SK-N-SH (cell line): ENCODE data around the gene SIRT3. TPM values are rescaled to one million over a fixed set of nuclear protein-coding genes. Genes with fewer than 3 reads are reported as not detected.

Experiments used
- CTCF ChIA-PET: fragments of 300-600, 350-600 bp; formaldehyde crosslinking; extraction: SDS; loops from one replicate; lab custom pipeline; 2021; lab: Yijun Ruan, JAX
- POLR2A ChIA-PET: fragments of 350-600 bp; sonication (Branson Sonifier 250); formaldehyde crosslinking; extraction: SDS; loops from one replicate; lab custom pipeline; 2020; ENCODE audit warnings: antibody characterized with exemption, inconsistent platforms; lab: Yijun Ruan, JAX
- DNase-seq: peaks from one replicate; pipeline ENCODE4 v3.0.0; 2012
- H2AFZ ChIP-seq: fragments of 200-600 bp; sonication (generic); 2 replicates; pipeline ENCODE4 v1.8.1; 2016; ENCODE audit warnings: antibody characterized with exemption, mild to moderate bottlenecking, low read depth
- H3F3A ChIP-seq: fragments of 200-600 bp; sonication (generic); replicated peaks from 2 replicates; pipeline ENCODE3; 2016; ENCODE audit warnings: antibody characterized with exemption, mild to moderate bottlenecking; ENCODE audit not compliant: insufficient read depth
- H3K27ac ChIP-seq, 2 experiments: fragments of 200-500 bp in 1 of 2; fragments of 200-600 bp in 1 of 2; sonication (Bioruptor generic) in 1 of 2; sonication (generic), shearing (Covaris generic) in 1 of 2; 2 replicates each; pipeline versions ENCODE4 v1.5.1 to v1.6.1; 2014 to 2016; ENCODE audit warnings: low read depth in 2 of 2, inconsistent platforms in 1 of 2, low read length in 1 of 2, mild to moderate bottlenecking in 1 of 2, mixed read lengths in 1 of 2
- H3K27me3 ChIP-seq: fragments of 200-600 bp; sonication (generic), shearing (Covaris generic); 2 replicates; pipeline ENCODE4 v1.6.1; 2016; ENCODE audit warnings: mixed run types; ENCODE audit not compliant: insufficient read depth
- H3K36me3 ChIP-seq, 2 experiments: fragments of 200-500 bp in 1 of 2; fragments of 200-600 bp in 1 of 2; sonication (Bioruptor generic) in 1 of 2; sonication (generic) in 1 of 2; replicated peaks in 1 of 2; 2 replicates each; pipeline versions ENCODE3 to v1.5.1; 2014 to 2016; ENCODE audit warnings: low read length in 1 of 2, mild to moderate bottlenecking in 1 of 2; ENCODE audit not compliant: insufficient read depth in 2 of 2, control insufficient read depth in 1 of 2
- H3K4me1 ChIP-seq, 2 experiments: fragments of 200-500 bp in 1 of 2; fragments of 200-600 bp in 1 of 2; sonication (Bioruptor generic) in 1 of 2; sonication (generic), shearing (Covaris generic) in 1 of 2; 2 replicates each; pipeline versions ENCODE4 v1.5.1 to v1.6.1; 2014 to 2016; ENCODE audit warnings: low read depth in 1 of 2, low read length in 1 of 2, mixed run types in 1 of 2; ENCODE audit not compliant: insufficient read depth in 2 of 2, control insufficient read depth in 1 of 2
- H3K4me2 ChIP-seq: fragments of 200-600 bp; sonication (generic), shearing (Covaris generic); 2 replicates; pipeline ENCODE4 v1.6.1; 2017; ENCODE audit warnings: mixed run types
- H3K4me3 ChIP-seq, 2 experiments: fragments of 200-500 bp in 1 of 2; fragments of 200-600 bp in 1 of 2; sonication (Bioruptor generic) in 1 of 2; sonication (generic), shearing (Covaris generic) in 1 of 2; 2 replicates each; pipeline versions ENCODE4 v1.5.1 to v1.8.1; 2014 to 2016; ENCODE audit warnings: low read depth in 2 of 2, inconsistent platforms in 1 of 2, low read length in 1 of 2, mild to moderate bottlenecking in 1 of 2, mixed read lengths in 1 of 2, moderate library complexity in 1 of 2
- H3K79me2 ChIP-seq: fragments of 200-600 bp; sonication (generic); 2 replicates; pipeline ENCODE4 v1.8.1; 2017; ENCODE audit warnings: mild to moderate bottlenecking; ENCODE audit not compliant: insufficient read depth
- H3K9ac ChIP-seq: fragments of 200-600 bp; sonication (generic); 2 replicates; pipeline ENCODE4 v1.6.1; 2017; ENCODE audit warnings: mixed run types
- H3K9me2 ChIP-seq: fragments of 200-600 bp; sonication (generic); 2 replicates; pipeline ENCODE4 v1.6.1; 2017; ENCODE audit warnings: mixed run types
- H3K9me3 ChIP-seq: fragments of 200-600 bp; sonication (generic); 2 replicates; pipeline ENCODE4 v1.6.1; 2017; ENCODE audit warnings: mixed run types, mild to moderate bottlenecking, moderate library complexity
- H4K20me1 ChIP-seq: fragments of 200-600 bp; sonication (generic); 2 replicates; pipeline ENCODE4 v1.6.1; 2017; ENCODE audit warnings: mild to moderate bottlenecking, mixed run types; ENCODE audit not compliant: insufficient read depth
- ELF1 ChIP-seq: IDR thresholded peaks from 2 replicates; pipeline ENCODE4 v1.4.0; 2012
- EP300 ChIP-seq, 2 experiments: IDR thresholded peaks; 2 replicates each; pipeline versions ENCODE4 v1.4.0 to v1.6.1; 2012; ENCODE audit warnings: borderline replicate concordance in 1 of 2, low read depth in 1 of 2, low read length in 1 of 2
- FOXJ3 ChIP-seq: sonication (generic); formaldehyde crosslinking; IDR thresholded peaks from 2 replicates; pipeline ENCODE4 v1.5.1; 2020; ENCODE audit warnings: mild to moderate bottlenecking, missing genetic modification reagents
- FOXM1 ChIP-seq: IDR thresholded peaks from 2 replicates; pipeline ENCODE4 v1.4.0; 2012; ENCODE audit warnings: low read depth, mild to moderate bottlenecking
- GABPA ChIP-seq: IDR thresholded peaks from 2 replicates; pipeline ENCODE4 v1.4.0; 2012; ENCODE audit warnings: low read depth, mild to moderate bottlenecking
- GATA2 ChIP-seq: sonication (generic); formaldehyde crosslinking; IDR thresholded peaks from 2 replicates; pipeline ENCODE4 v1.5.0; 2020; ENCODE audit warnings: mild to moderate bottlenecking, missing genetic modification reagents
- JUND ChIP-seq: IDR thresholded peaks from 2 replicates; pipeline ENCODE4 v1.4.0; 2012
- SIN3A ChIP-seq: IDR thresholded peaks from 2 replicates; pipeline ENCODE4 v1.6.1; 2012; ENCODE audit warnings: low read depth, mild to moderate bottlenecking, low read length, moderate library complexity, borderline replicate concordance
- TCF12 ChIP-seq: IDR thresholded peaks from 2 replicates; pipeline ENCODE4 v1.4.0; 2012
- WGBS: methylation state at CpG from one replicate; pipeline ENCODE4 v1.1.6; 2017; ENCODE audit warnings: low lambda C conversion rate; 5-methylcytosine and 5-hydroxymethylcytosine counted together
- polyA plus RNA-seq, 3 experiments: library from polyadenylated mRNA; depleted of rRNA; stranded (reverse); fragments of >200 nt; gene quantifications; 2 replicates each; pipeline ENCODE4 v1.2.3, GENCODE V29; 2012
- TF ChIP-seq, protein P1 (sequence below): IDR thresholded peaks from 2 replicates; pipeline ENCODE4 v1.4.0; 2012; ENCODE audit warnings: low read depth, borderline replicate concordance
- TF ChIP-seq, protein P2 (sequence below): fragments of 200-600 bp; sonication (generic); IDR thresholded peaks from 2 replicates; pipeline ENCODE4 v1.6.1; 2017; ENCODE audit warnings: antibody characterized with exemption, mild to moderate bottlenecking, moderate library complexity
- TF ChIP-seq, protein P3 (sequence below): IDR thresholded peaks from 2 replicates; pipeline ENCODE4 v1.4.0; 2012; ENCODE audit warnings: low read depth
- TF ChIP-seq, protein P4 (sequence below): fragments of 150-350 bp; IDR thresholded peaks from 2 replicates; pipeline ENCODE4 v1.6.1; 2016; ENCODE audit warnings: mild to moderate bottlenecking, low read depth, low read length

Gene SIRT3
- polyA plus RNA-seq, 1 of the 3 experiments (the other 2 are of a cell fraction) = 34.4 TPM

DNA sequence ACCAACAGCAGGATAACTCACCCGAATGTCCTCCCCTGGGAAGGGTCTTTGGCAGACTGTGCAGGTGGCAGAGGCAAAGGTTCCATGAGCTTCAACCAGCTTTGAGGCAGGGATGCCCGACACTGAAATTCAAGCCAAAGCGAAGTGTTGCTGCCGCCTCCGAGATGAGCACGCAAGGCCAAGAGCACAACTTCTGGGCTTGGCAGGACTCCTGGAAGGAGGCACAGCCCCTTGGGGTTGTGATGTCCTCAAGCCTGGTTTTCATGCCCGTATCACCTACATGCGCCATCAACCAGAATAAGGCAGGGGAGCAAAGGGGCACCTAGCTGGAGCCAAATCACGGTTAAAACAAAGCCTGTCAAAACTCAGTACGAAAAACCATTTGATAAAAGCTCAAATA lies 5.7 kb downstream of the SIRT3 start:
- no peaks in the 10 kb centered on the region for H3F3A ChIP-seq
- ChIA-PET CTCF (interaction anchor here (1.4 to 6.1 kb wide), 2 partner anchors 20 to 218 kb away, joined by 4 to 20 read pairs; no protein-coding TSS in a partner anchor), POLR2A (no interaction called here)
- no peak overlapping the region for H3K9ac ChIP-seq
- H3K4me3 ChIP-seq = no peak overlapping the region
- H3K4me1 ChIP-seq = peaks cover 0 to 2% of the 10 kb centered on the region in 2 experiments; a peak in 1 of 4 replicates
- no peaks in the 10 kb centered on the region for H3K9me3 ChIP-seq
- H3K9me2 ChIP-seq = no peaks in the 10 kb centered on the region
- H3K4me2 ChIP-seq = no peak overlapping the region
- no peaks in the 10 kb centered on the region for H4K20me1 ChIP-seq
- no peaks in the 10 kb centered on the region for H3K27me3 ChIP-seq
- H3K36me3 ChIP-seq = no peaks in the 10 kb centered on the region
- no peak overlapping the region for H2AFZ ChIP-seq
- TF ChIP-seq, protein P1, sequence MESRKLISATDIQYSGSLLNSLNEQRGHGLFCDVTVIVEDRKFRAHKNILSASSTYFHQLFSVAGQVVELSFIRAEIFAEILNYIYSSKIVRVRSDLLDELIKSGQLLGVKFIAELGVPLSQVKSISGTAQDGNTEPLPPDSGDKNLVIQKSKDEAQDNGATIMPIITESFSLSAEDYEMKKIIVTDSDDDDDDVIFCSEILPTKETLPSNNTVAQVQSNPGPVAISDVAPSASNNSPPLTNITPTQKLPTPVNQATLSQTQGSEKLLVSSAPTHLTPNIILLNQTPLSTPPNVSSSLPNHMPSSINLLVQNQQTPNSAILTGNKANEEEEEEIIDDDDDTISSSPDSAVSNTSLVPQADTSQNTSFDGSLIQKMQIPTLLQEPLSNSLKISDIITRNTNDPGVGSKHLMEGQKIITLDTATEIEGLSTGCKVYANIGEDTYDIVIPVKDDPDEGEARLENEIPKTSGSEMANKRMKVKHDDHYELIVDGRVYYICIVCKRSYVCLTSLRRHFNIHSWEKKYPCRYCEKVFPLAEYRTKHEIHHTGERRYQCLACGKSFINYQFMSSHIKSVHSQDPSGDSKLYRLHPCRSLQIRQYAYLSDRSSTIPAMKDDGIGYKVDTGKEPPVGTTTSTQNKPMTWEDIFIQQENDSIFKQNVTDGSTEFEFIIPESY = no peak
- TF ChIP-seq ELF1 = no peak
- TF ChIP-seq TCF12 = no peak
- TF ChIP-seq FOXJ3 (CRISPR knock-in tag) = no peak
- TF ChIP-seq, protein P2, sequence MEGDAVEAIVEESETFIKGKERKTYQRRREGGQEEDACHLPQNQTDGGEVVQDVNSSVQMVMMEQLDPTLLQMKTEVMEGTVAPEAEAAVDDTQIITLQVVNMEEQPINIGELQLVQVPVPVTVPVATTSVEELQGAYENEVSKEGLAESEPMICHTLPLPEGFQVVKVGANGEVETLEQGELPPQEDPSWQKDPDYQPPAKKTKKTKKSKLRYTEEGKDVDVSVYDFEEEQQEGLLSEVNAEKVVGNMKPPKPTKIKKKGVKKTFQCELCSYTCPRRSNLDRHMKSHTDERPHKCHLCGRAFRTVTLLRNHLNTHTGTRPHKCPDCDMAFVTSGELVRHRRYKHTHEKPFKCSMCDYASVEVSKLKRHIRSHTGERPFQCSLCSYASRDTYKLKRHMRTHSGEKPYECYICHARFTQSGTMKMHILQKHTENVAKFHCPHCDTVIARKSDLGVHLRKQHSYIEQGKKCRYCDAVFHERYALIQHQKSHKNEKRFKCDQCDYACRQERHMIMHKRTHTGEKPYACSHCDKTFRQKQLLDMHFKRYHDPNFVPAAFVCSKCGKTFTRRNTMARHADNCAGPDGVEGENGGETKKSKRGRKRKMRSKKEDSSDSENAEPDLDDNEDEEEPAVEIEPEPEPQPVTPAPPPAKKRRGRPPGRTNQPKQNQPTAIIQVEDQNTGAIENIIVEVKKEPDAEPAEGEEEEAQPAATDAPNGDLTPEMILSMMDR = no peak
- no peak for TF ChIP-seq FOXM1
- TF ChIP-seq JUND = no peak
- TF ChIP-seq GATA2 = no peak
- TF ChIP-seq, protein P3, sequence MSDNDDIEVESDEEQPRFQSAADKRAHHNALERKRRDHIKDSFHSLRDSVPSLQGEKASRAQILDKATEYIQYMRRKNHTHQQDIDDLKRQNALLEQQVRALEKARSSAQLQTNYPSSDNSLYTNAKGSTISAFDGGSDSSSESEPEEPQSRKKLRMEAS = no peak
- TF ChIP-seq GABPA = no peak
- TF ChIP-seq EP300 (IDR thresholded peaks at IDR 0.05; ENCODE audit: borderline replicate concordance in 1 of 2, low read depth in 1 of 2, low read length in 1 of 2) = no peak
- TF ChIP-seq, protein P4, sequence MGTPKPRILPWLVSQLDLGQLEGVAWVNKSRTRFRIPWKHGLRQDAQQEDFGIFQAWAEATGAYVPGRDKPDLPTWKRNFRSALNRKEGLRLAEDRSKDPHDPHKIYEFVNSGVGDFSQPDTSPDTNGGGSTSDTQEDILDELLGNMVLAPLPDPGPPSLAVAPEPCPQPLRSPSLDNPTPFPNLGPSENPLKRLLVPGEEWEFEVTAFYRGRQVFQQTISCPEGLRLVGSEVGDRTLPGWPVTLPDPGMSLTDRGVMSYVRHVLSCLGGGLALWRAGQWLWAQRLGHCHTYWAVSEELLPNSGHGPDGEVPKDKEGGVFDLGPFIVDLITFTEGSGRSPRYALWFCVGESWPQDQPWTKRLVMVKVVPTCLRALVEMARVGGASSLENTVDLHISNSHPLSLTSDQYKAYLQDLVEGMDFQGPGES = no peak
- no peak for TF ChIP-seq SIN3A
- no peak overlapping the region for H3K27ac ChIP-seq
- H3K79me2 ChIP-seq = peaks cover 32% of the 10 kb centered on the region
- DNase-seq = no peak
- WGBS = 95% methylated on average over 5 of the region's 10 CpGs
